GM19467 (cell line): ENCODE data around the gene LSM12.
A peak's percentile ranks its signal among the peaks of the same experiment; 100 is the strongest.
"Not testable (repeated sequence)": the region's sequence is repeated elsewhere in the genome, so short reads cannot be mapped to it uniquely, and the experiment has no call there.

Experiments
- ATAC-seq: cut with Tn5 transposase; IDR thresholded peaks from one replicate; pipeline ENCODE4 v1.9.1; 2021; ENCODE audit warnings: mild to moderate bottlenecking, moderate library complexity; ENCODE audit not compliant: unreplicated experiment

The LSM12 gene

GRCh38 chr17:44076716-44077594 lies 10.5 kb upstream of the LSM12 start:
- no peak for ATAC-seq

GRCh38 chr17:44075598-44076293 lies 9.3 kb upstream of the LSM12 start:
- no peak for ATAC-seq

GRCh38 chr17:44074911-44075285 lies 8.4 kb upstream of the LSM12 start:
- no peak for ATAC-seq

GRCh38 chr17:44074231-44074910 lies 7.9 kb upstream of the LSM12 start:
- ATAC-seq = no peak

GRCh38 chr17:44071772-44072171 lies 5.3 kb upstream of the LSM12 start:
- no peak for ATAC-seq

GRCh38 chr17:44071198-44071520 lies 4.7 kb upstream of the LSM12 start:
- ATAC-seq = no peak

GRCh38 chr17:44070455-44071197 lies 4.2 kb upstream of the LSM12 start, which contains the start of gene G6PC3:
TSS of gene G6PC3 (plus strand) at chr17:44070735. CDS start at chr17:44070966, 231 bp downstream.
- peak; percentile 54 for ATAC-seq

- ATAC-seq = no peak
Observed at GRCh38 chr17:44069974-44070454, 3.5 kb upstream of the LSM12 start.

- no peak for ATAC-seq
Observed at GRCh38 chr17:44067545-44067940, 1.1 kb upstream of the LSM12 start.

GRCh38 chr17:44065668-44066203 lies 735 bp downstream of the LSM12 start:
- no peak for ATAC-seq

GRCh38 chr17:44063704-44064639 lies 2.5 kb downstream of the LSM12 start:
- no peak for ATAC-seq

GRCh38 chr17:44062871-44063270 lies 3.6 kb downstream of the LSM12 start:
- no peak for ATAC-seq

- ATAC-seq = no peak
Observed at GRCh38 chr17:44061446-44061845, 5.0 kb downstream of the LSM12 start.

- ATAC-seq = no peak
Observed at GRCh38 chr17:44059101-44059892, 7.2 kb downstream of the LSM12 start.

- ATAC-seq = no peak
Observed at GRCh38 chr17:44053125-44053872, 13.2 kb downstream of the LSM12 start.

- ATAC-seq = no peak
Observed at GRCh38 chr17:44049294-44050060, 17.0 kb downstream of the LSM12 start.

- not testable (repeated sequence) for ATAC-seq
Observed at GRCh38 chr17:44046893-44047292, 19.6 kb downstream of the LSM12 start.
